NOMO-1 (cell line): ENCODE results near the gene APLF.

Experiments
- DNase-seq, 2 experiments: peaks; one replicate each; lab custom pipeline; 2025; ENCODE audit not compliant: unreplicated experiment in 2 of 2; lab: John Stamatoyannopoulos, UW

The APLF gene

GRCh38 chr2:68627615-68628014 is 160.2 kb downstream of the APLF start:
- DNase-seq: no peak
